ENCODE results near the gene LRIG1. TPM values are rescaled to one million over a fixed set of nuclear protein-coding genes. Genes with fewer than 3 reads are reported as not detected.

LRIG1 gene
- total RNA-seq, 1 donor from 2014 or later, result 169 TPM

- DNase-seq (ENCODE audit: low spot score), result no peak
- H3K9me3 ChIP-seq (ENCODE audit: low read depth), result no peaks in the 10 kb centered on the region
- peak overlapping the region; percentile 48 for H3K27ac ChIP-seq
- H3K36me3 ChIP-seq, result peaks cover 20% of the 10 kb centered on the region
- Mint-ChIP-seq H3K27me3 (ENCODE audit: insufficient read depth, low read depth) (no peaks in the 10 kb centered on the region), H3K4me1 (peaks cover 38% of the 10 kb centered on the region), H3K4me3 (no peak overlapping the region), H3K36me3 (peaks cover 41% of the 10 kb centered on the region), H3K27ac (peak overlapping the region; percentile 74), H3K9me3 (no peaks in the 10 kb centered on the region)
- H3K4me2 ChIP-seq, result peak overlapping the region; percentile 34
- H3K4me3 ChIP-seq, result no peak overlapping the region
- no peak overlapping the region for H2AFZ ChIP-seq (replicated peaks)
- H3K27me3 ChIP-seq, result no peaks in the 10 kb centered on the region
- H3K9ac ChIP-seq, result no peak overlapping the region
- H3K4me1 ChIP-seq, result peaks cover 42% of the 10 kb centered on the region
- peaks cover 16% of the 10 kb centered on the region for H3F3A ChIP-seq (ENCODE audit: low read depth)
- H3K79me2 ChIP-seq (ENCODE audit: low read depth), result peaks cover 100% of the 10 kb centered on the region
- no peak for TF ChIP-seq CTCF (IDR thresholded peaks at IDR 0.05)
- no peak for TF ChIP-seq EZH2phosphoT487 (IDR thresholded peaks at IDR 0.05)
- no peak for TF ChIP-seq EZH2 (IDR thresholded peaks at IDR 0.05)
- H4K20me1 ChIP-seq (ENCODE audit: low read depth), result peaks cover 100% of the 10 kb centered on the region
These were observed 36.9 kb downstream of the LRIG1 start for GRCh38 chr3:66463730-66464511.

GRCh38 chr3:66463054-66463631 lies 37.7 kb downstream of the LRIG1 start:
- H2AFZ ChIP-seq (replicated peaks), result no peak overlapping the region
- H3K79me2 ChIP-seq (ENCODE audit: low read depth), result peaks cover 100% of the 10 kb centered on the region
- Mint-ChIP-seq H3K27ac (no peak overlapping the region), H3K9me3 (no peaks in the 10 kb centered on the region), H3K4me1 (peaks cover 30% of the 10 kb centered on the region), H3K4me3 (no peak overlapping the region), H3K36me3 (peaks cover 36% of the 10 kb centered on the region), H3K27me3 (ENCODE audit: insufficient read depth, low read depth) (no peaks in the 10 kb centered on the region)
- peaks cover 14% of the 10 kb centered on the region for H3F3A ChIP-seq (ENCODE audit: low read depth)
- peaks cover 34% of the 10 kb centered on the region for H3K4me1 ChIP-seq
- no peaks in the 10 kb centered on the region for H3K27me3 ChIP-seq
- no peak overlapping the region for H3K4me2 ChIP-seq
- peak overlapping the region; percentile 4 for H3K27ac ChIP-seq
- H3K36me3 ChIP-seq, result peaks cover 20% of the 10 kb centered on the region
- TF ChIP-seq CTCF (IDR thresholded peaks at IDR 0.05), result no peak
- H3K9ac ChIP-seq, result no peak overlapping the region
- H4K20me1 ChIP-seq (ENCODE audit: low read depth), result peaks cover 100% of the 10 kb centered on the region
- H3K9me3 ChIP-seq (ENCODE audit: low read depth), result no peaks in the 10 kb centered on the region
- no peak overlapping the region for H3K4me3 ChIP-seq
- no peak for DNase-seq (ENCODE audit: low spot score)

- no peak overlapping the region for H3K4me3 Mint-ChIP-seq
- TF ChIP-seq EZH2 (IDR thresholded peaks at IDR 0.05) (no peak), CTCF (IDR thresholded peaks at IDR 0.05) (no peak), EZH2phosphoT487 (IDR thresholded peaks at IDR 0.05) (no peak)
- H3K9me3 Mint-ChIP-seq, result no peaks in the 10 kb centered on the region
- Histone ChIP-seq H3K4me1 (peaks cover 46% of the 10 kb centered on the region), H3K36me3 (peaks cover 34% of the 10 kb centered on the region), H3K4me3 (no peak overlapping the region), H3K27ac (peak overlapping the region; percentile 72), H4K20me1 (ENCODE audit: low read depth) (peaks cover 100% of the 10 kb centered on the region), H2AFZ (replicated peaks) (no peak overlapping the region), H3F3A (ENCODE audit: low read depth) (peaks cover 67% of the 10 kb centered on the region), H3K9me3 (ENCODE audit: low read depth) (no peaks in the 10 kb centered on the region), H3K27me3 (no peaks in the 10 kb centered on the region), H3K4me2 (no peak overlapping the region), H3K79me2 (ENCODE audit: low read depth) (peaks cover 100% of the 10 kb centered on the region), H3K9ac (no peak overlapping the region)
- no peak for DNase-seq (ENCODE audit: low spot score)
- H3K36me3 Mint-ChIP-seq, result peaks cover 43% of the 10 kb centered on the region
- H3K27me3 Mint-ChIP-seq (ENCODE audit: insufficient read depth, low read depth), result no peaks in the 10 kb centered on the region
- peaks cover 47% of the 10 kb centered on the region for H3K4me1 Mint-ChIP-seq
- peak overlapping the region; percentile 55 for H3K27ac Mint-ChIP-seq
These were observed 43.6 kb downstream of the LRIG1 start for GRCh38 chr3:66457252-66457651.

Measured in neural progenitor cell (in vitro differentiated cells).